ENCODE data around the gene SRBD1.

DNA sequence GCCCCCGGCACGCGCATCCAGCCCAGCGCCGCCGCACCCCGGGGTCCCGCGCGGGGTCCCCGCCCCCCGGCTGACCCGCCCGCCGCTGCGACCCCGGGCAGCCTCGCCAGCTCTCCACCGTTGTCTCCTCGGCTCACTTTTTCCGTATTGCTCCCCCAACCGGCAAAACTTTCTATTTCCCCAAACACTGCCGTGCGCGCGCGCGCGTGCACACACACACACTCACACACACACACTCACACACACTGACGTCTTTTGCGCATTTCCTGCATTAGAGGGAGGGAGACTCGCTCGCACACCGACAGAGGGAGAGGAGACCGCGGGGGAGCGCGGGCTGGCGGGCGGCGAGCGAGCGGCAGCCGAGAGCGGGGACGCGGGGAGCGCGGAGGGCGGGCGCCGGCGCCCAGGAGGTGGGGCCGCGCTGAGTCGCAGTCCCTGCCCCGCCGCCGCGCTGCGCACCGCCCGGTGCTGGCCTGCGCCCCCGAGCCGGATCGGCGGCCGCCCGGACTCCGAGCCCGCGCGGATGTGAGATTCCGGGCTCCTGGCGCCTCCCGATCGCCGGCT lies 39.9 kb upstream of the SRBD1 start:
- TF ChIP-seq SRF (IDR thresholded peaks at IDR 0.05; ENCODE audit: low read depth, low read length): no peak
- TF ChIP-seq EP300 (IDR thresholded peaks at IDR 0.05; ENCODE audit: borderline replicate concordance in 1 of 2, low read depth in 2 of 2, low read length in 2 of 2): no peak
- TF ChIP-seq, protein P1, sequence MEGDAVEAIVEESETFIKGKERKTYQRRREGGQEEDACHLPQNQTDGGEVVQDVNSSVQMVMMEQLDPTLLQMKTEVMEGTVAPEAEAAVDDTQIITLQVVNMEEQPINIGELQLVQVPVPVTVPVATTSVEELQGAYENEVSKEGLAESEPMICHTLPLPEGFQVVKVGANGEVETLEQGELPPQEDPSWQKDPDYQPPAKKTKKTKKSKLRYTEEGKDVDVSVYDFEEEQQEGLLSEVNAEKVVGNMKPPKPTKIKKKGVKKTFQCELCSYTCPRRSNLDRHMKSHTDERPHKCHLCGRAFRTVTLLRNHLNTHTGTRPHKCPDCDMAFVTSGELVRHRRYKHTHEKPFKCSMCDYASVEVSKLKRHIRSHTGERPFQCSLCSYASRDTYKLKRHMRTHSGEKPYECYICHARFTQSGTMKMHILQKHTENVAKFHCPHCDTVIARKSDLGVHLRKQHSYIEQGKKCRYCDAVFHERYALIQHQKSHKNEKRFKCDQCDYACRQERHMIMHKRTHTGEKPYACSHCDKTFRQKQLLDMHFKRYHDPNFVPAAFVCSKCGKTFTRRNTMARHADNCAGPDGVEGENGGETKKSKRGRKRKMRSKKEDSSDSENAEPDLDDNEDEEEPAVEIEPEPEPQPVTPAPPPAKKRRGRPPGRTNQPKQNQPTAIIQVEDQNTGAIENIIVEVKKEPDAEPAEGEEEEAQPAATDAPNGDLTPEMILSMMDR (IDR thresholded peaks at IDR 0.05; ENCODE audit: control extremely low read depth in 1 of 3, insufficient read depth in 1 of 3, low read depth in 1 of 3, low read length in 3 of 3): peak in 1 of 3 experiments; percentile 36; a peak in 1 of 4 replicates
- no peak for TF ChIP-seq EZH2 (IDR thresholded peaks at IDR 0.05; ENCODE audit: low read depth, low read length, severe bottlenecking)

All from H1 (cell line).